ENCODE measurements around the gene CTNND2. TPM values are rescaled to one million over a fixed set of nuclear protein-coding genes. Genes with fewer than 3 reads are reported as not detected.

The CTNND2 gene
- total RNA-seq, 1 experiment from 2014 or later = 7.0 TPM

DNA sequence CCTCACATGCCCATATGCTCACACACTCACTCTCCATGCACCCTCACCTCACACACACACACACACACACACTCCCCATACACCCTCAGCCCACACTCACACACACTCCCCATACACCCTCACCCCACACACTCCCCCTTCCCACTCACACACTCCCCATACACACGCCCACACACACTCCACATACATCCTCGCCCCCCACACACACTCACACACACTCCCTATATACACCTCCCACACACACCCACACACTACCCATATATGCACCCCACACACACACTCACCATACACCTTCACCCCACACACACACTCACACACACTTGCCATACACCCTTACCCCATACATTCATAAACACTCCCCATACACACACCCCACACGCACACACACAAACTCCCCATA is 592.5 kb downstream of the CTNND2 start:
- Mint-ChIP-seq H3K36me3 (ENCODE audit: insufficient read depth in 1 of 3, low read depth in 3 of 3) (no peaks in the 10 kb centered on the region), H3K27me3 (ENCODE audit: low read depth) (no peaks in the 10 kb centered on the region), H3K4me1 (peaks cover 4 to 5% of the 10 kb centered on the region in 2 experiments; a peak in 3 of 4 replicates), H3K27ac (no peak overlapping the region), H3K4me3 (no peak overlapping the region), H3K9me3 (no peaks in the 10 kb centered on the region)
- Histone ChIP-seq H2BK15ac (ENCODE audit: low read depth, low read length) (no peak overlapping the region), H3K9me3 (ENCODE audit: control insufficient read depth, low read depth, low read length) (no peaks in the 10 kb centered on the region), H4K5ac (ENCODE audit: insufficient read length, low read depth, low read length) (no peak overlapping the region), H2BK12ac (ENCODE audit: insufficient read length, low read depth, low read length) (no peak overlapping the region), H3T11ph (ENCODE audit: low read length) (no peak overlapping the region), H3K23me2 (ENCODE audit: insufficient read length, low read depth, low read length, poor library complexity, severe bottlenecking) (no peaks in the 10 kb centered on the region), H3K79me2 (ENCODE audit: insufficient read depth, low read length) (no peaks in the 10 kb centered on the region), H3K4me2 (ENCODE audit: insufficient read depth, insufficient read length, low read length) (no peak overlapping the region), H3K18ac (ENCODE audit: insufficient read length, low read depth, low read length) (no peak overlapping the region), H2AK5ac (ENCODE audit: insufficient read length, low read length) (no peak overlapping the region), H3K27ac (ENCODE audit: insufficient read length, low read depth, low read length) (no peak overlapping the region), H3K14ac (ENCODE audit: insufficient read depth, low read length) (no peak overlapping the region), H3K27me3 (ENCODE audit: insufficient read depth, low read length) (no peaks in the 10 kb centered on the region), H2BK5ac (ENCODE audit: insufficient read length, low read length) (no peak overlapping the region), H3K4ac (ENCODE audit: low read depth, low read length) (no peak overlapping the region; the same call in 1 of the 2 replicates), H3K4me1 (ENCODE audit: insufficient read depth, low read length) (no peaks in the 10 kb centered on the region), H3K56ac (ENCODE audit: insufficient read length, low read depth, low read length) (peak overlapping the region; percentile 85), H3K9ac (ENCODE audit: extremely low read depth, insufficient read length, low read length) (no peak overlapping the region), H2BK120ac (ENCODE audit: low read depth, low read length, poor library complexity, severe bottlenecking) (no peak overlapping the region), H4K20me1 (ENCODE audit: control insufficient read depth, insufficient read depth, insufficient read length) (no peaks in the 10 kb centered on the region), H2BK20ac (ENCODE audit: low read depth, low read length, poor library complexity, severe bottlenecking) (no peak overlapping the region), H2AFZ (ENCODE audit: low read length) (no peak overlapping the region), H4K8ac (replicated peaks; ENCODE audit: insufficient read length, low read depth, low read length) (peak overlapping the region; percentile 47), H3K23ac (ENCODE audit: insufficient read length, low read depth, low read length) (peak overlapping the region; percentile 20), H4K91ac (ENCODE audit: insufficient read length, low read depth, low read length) (no peak overlapping the region), H3K79me1 (ENCODE audit: insufficient read depth, low read depth, low read length, poor library complexity, severe bottlenecking) (no peaks in the 10 kb centered on the region)
- DNase-seq = no peak
- TF ChIP-seq, protein P1, sequence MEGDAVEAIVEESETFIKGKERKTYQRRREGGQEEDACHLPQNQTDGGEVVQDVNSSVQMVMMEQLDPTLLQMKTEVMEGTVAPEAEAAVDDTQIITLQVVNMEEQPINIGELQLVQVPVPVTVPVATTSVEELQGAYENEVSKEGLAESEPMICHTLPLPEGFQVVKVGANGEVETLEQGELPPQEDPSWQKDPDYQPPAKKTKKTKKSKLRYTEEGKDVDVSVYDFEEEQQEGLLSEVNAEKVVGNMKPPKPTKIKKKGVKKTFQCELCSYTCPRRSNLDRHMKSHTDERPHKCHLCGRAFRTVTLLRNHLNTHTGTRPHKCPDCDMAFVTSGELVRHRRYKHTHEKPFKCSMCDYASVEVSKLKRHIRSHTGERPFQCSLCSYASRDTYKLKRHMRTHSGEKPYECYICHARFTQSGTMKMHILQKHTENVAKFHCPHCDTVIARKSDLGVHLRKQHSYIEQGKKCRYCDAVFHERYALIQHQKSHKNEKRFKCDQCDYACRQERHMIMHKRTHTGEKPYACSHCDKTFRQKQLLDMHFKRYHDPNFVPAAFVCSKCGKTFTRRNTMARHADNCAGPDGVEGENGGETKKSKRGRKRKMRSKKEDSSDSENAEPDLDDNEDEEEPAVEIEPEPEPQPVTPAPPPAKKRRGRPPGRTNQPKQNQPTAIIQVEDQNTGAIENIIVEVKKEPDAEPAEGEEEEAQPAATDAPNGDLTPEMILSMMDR (conservative IDR thresholded peaks at IDR 0.05) = no peak
- 100% methylated on average over 3 of the region's 3 CpGs for WGBS (ENCODE audit: extremely low coverage, insufficient read length, low lambda C conversion rate)
